H1 (cell line): Measurements from ENCODE around the gene EXD3. TPM values are rescaled to one million over a fixed set of nuclear protein-coding genes. Genes with fewer than 3 reads are reported as not detected.

Experiments
- CBX5 ChIP-seq: fragments of 300-800, 300-1000 bp; sonication (generic); IDR thresholded peaks from 2 replicates; pipeline ENCODE4 v1.7.1; 2016; ENCODE audit warnings: antibody characterized with exemption, low read length, low read depth
- POLR2AphosphoS5 ChIP-seq: IDR thresholded peaks from 2 replicates; pipeline ENCODE4 v1.6.1; 2011; ENCODE audit warnings: low read depth, low read length
- USF2 ChIP-seq: IDR thresholded peaks from 2 replicates; pipeline ENCODE4 v1.6.1; 2011; ENCODE audit warnings: low read length, improper control_type of control experiment
- polyA plus RNA-seq, 7 experiments: library from polyadenylated mRNA; depleted of rRNA in 3 of 7; stranded (reverse) in 5 of 7; unstranded in 2 of 7; fragments of >200 nt in 5 of 7; fragments of 200-250 nt in 2 of 7; gene quantifications; 1 replicate in 5 of 7; 2 replicates in 1 of 7; 4 replicates in 1 of 7; pipeline versions ENCODE4 v1.2.1 to v1.2.3, GENCODE V29; 2011 to 2013; ENCODE audit warnings: missing spikeins in 2 of 7, mixed read lengths in 2 of 7
- total RNA-seq: library from RNA; stranded (reverse); fragmentation: NEBNext Ultra II Directional; extraction: Animal tissue kit (Norgen Biotek cat#: 25700); gene quantifications from 2 replicates; pipeline ENCODE4 v1.2.1, GENCODE V29; 2021

EXD3 gene
- total and polyA plus RNA-seq, 2 of the 8 experiments (the other 6 are each of a cell fraction or from before 2014, with no cell fraction given) = 7.2 to 9.4 TPM

GRCh38 chr9:137269231-137269772, 153.7 kb downstream of the EXD3 start (continued):
- no peak for TF ChIP-seq POLR2AphosphoS5
- TF ChIP-seq USF2 = no peak
- TF ChIP-seq CBX5 = no peak
